ENCODE data around the gene WNT11. TPM values are rescaled to one million over a fixed set of nuclear protein-coding genes. Genes with fewer than 3 reads are reported as not detected.

WNT11 gene
- total RNA-seq: under 1 TPM in 1 of 2 experiments, not detected in 1; 0.81 TPM
- polyA plus RNA-seq: under 1 TPM in 2 of 3 donors, not detected in 1; 0.09 to 0.24 TPM
- total RNA-seq: 0 to 2.8 (median 0.19) reads per million in 6 experiments

GRCh38 chr11:76206327-76207081 lies at the start of gene WNT11:
WNT11 (minus strand) TSS chr11:76206502; CDS start chr11:76206407, 95 bp downstream.
- H3K36me3 Mint-ChIP-seq: no peaks in the 10 kb centered on the region
- peak; percentile 9 to 29 for ATAC-seq
- peaks cover 1 to 35% (median 21%) of the 10 kb centered on the region in 4 donors for H3K4me1 Mint-ChIP-seq
- POLR2A ChIA-PET: interaction anchor here (1.4 to 4.7 kb wide), 3 partner anchors 28 to 117 kb away, joined by 5 to 22 read pairs (median 20); no protein-coding TSS in a partner anchor
- no peaks in the 10 kb centered on the region for H3K9me3 Mint-ChIP-seq
- peak within 1 kb of the TSS; percentile 74 to 86 (median 85) for H3K4me3 Mint-ChIP-seq
- H3K27me3 Mint-ChIP-seq: peaks cover 17 to 56% (median 36%) of the 10 kb centered on the region in 5 donors
- H3K27ac Mint-ChIP-seq: peak within 1 kb of the TSS in 3 of 10 donors; percentile 6 to 69 (median 56)
- peak in 5 of 10 donors; percentile 15 to 30 (median 25) for DNase-seq

- Mint-ChIP-seq H3K27me3 (peaks cover 0 to 13% (median 2%) of the 10 kb centered on the region in 5 donors), H3K27ac (no peak overlapping the region), H3K9me3 (peaks cover 0 to 8% (median 3%) of the 10 kb centered on the region in 9 donors), H3K4me1 (no peaks in the 10 kb centered on the region), H3K36me3 (no peaks in the 10 kb centered on the region), H3K4me3 (peak overlapping the region in 1 of 10 donors; percentile 18)
- POLR2A ChIA-PET: interaction anchor here (0.8 kb wide), 1 partner anchor 19 kb away, joined by 3 read pairs; no protein-coding TSS in a partner anchor
- ATAC-seq (no peak), DNase-seq (no peak)
Observed at GRCh38 chr11:76253416-76253815, 47.1 kb upstream of the WNT11 start.

GRCh38 chr11:76252631-76253070 lies 46.3 kb upstream of the WNT11 start:
- Mint-ChIP-seq H3K9me3 (peaks cover 0 to 8% (median 3%) of the 10 kb centered on the region in 9 donors), H3K4me3 (no peak overlapping the region), H3K36me3 (no peaks in the 10 kb centered on the region), H3K27ac (no peak overlapping the region), H3K4me1 (no peaks in the 10 kb centered on the region), H3K27me3 (peaks cover 0 to 13% (median 2%) of the 10 kb centered on the region in 5 donors)
- ATAC-seq (no peak), DNase-seq (no peak)
- POLR2A ChIA-PET: no interaction called here

GRCh38 chr11:76251576-76251975 lies 45.3 kb upstream of the WNT11 start:
- no peak overlapping the region for H3K27ac Mint-ChIP-seq
- no peak for DNase-seq
- no peaks in the 10 kb centered on the region for H3K4me1 Mint-ChIP-seq
- H3K9me3 Mint-ChIP-seq: peaks cover 0 to 8% (median 3%) of the 10 kb centered on the region in 9 donors
- no peaks in the 10 kb centered on the region for H3K36me3 Mint-ChIP-seq
- H3K4me3 Mint-ChIP-seq: no peak overlapping the region
- ATAC-seq: no peak
- POLR2A ChIA-PET: no interaction called here
- peaks cover 0 to 13% (median 2%) of the 10 kb centered on the region in 5 donors for H3K27me3 Mint-ChIP-seq

GRCh38 chr11:76251226-76251575 lies 44.9 kb upstream of the WNT11 start:
- no peaks in the 10 kb centered on the region for H3K36me3 Mint-ChIP-seq
- H3K27me3 Mint-ChIP-seq: peaks cover 0 to 13% (median 2%) of the 10 kb centered on the region in 5 donors
- peaks cover 0 to 8% (median 3%) of the 10 kb centered on the region in 9 donors for H3K9me3 Mint-ChIP-seq
- no peaks in the 10 kb centered on the region for H3K4me1 Mint-ChIP-seq
- no peak overlapping the region for H3K4me3 Mint-ChIP-seq
- no peak overlapping the region for H3K27ac Mint-ChIP-seq
- POLR2A ChIA-PET: no interaction called here
- ATAC-seq (no peak), DNase-seq (no peak)

GRCh38 chr11:76250520-76251225 lies 44.4 kb upstream of the WNT11 start:
- Mint-ChIP-seq H3K4me3 (no peak overlapping the region), H3K4me1 (no peaks in the 10 kb centered on the region), H3K9me3 (peaks cover 0 to 8% (median 3%) of the 10 kb centered on the region in 9 donors), H3K36me3 (no peaks in the 10 kb centered on the region), H3K27ac (peak overlapping the region in 1 of 10 donors; percentile 39), H3K27me3 (peaks cover 0 to 13% (median 2%) of the 10 kb centered on the region in 5 donors)
- DNase-seq (peak in 1 of 10 donors; percentile 44), ATAC-seq (no peak)
- POLR2A ChIA-PET: no interaction called here

GRCh38 chr11:76249195-76249741 lies 43.0 kb upstream of the WNT11 start:
- Mint-ChIP-seq H3K36me3 (no peaks in the 10 kb centered on the region), H3K9me3 (peaks cover 0 to 8% (median 3%) of the 10 kb centered on the region in 9 donors), H3K27me3 (peaks cover 0 to 13% (median 2%) of the 10 kb centered on the region in 5 donors), H3K4me3 (no peak overlapping the region), H3K27ac (no peak overlapping the region), H3K4me1 (peaks cover 0 to 2% (median 0%) of the 10 kb centered on the region in 4 donors)
- no peak for ATAC-seq
- no peak for DNase-seq
- POLR2A ChIA-PET: no interaction called here

- H3K4me3 Mint-ChIP-seq: peak overlapping the region in 1 of 10 donors; percentile 42
- H3K36me3 Mint-ChIP-seq: no peaks in the 10 kb centered on the region
- H3K27me3 Mint-ChIP-seq: peaks cover 0 to 13% (median 0%) of the 10 kb centered on the region in 5 donors
- DNase-seq: peak in 1 of 10 donors; percentile 50
- H3K9me3 Mint-ChIP-seq: peaks cover 0 to 8% (median 3%) of the 10 kb centered on the region in 9 donors
- ATAC-seq: no peak
- peaks cover 0 to 2% (median 0%) of the 10 kb centered on the region in 4 donors for H3K4me1 Mint-ChIP-seq
- POLR2A ChIA-PET: interaction anchor here (1.1 kb wide), 1 partner anchor 14 kb away, joined by 4 read pairs; no protein-coding TSS in a partner anchor
- peak overlapping the region in 1 of 10 donors; percentile 15 for H3K27ac Mint-ChIP-seq
Observed at GRCh38 chr11:76248210-76248609, 41.9 kb upstream of the WNT11 start.

- ATAC-seq (no peak), DNase-seq (peak in 1 of 10 donors; percentile 7)
- Mint-ChIP-seq H3K27me3 (peaks cover 0 to 4% (median 0%) of the 10 kb centered on the region in 5 donors), H3K9me3 (peaks cover 0 to 8% (median 3%) of the 10 kb centered on the region in 9 donors), H3K27ac (no peak overlapping the region), H3K36me3 (no peaks in the 10 kb centered on the region), H3K4me3 (no peak overlapping the region), H3K4me1 (peaks cover 0 to 2% (median 0%) of the 10 kb centered on the region in 4 donors)
- POLR2A ChIA-PET: interaction anchor here (1.1 kb wide), 1 partner anchor 13 kb away, joined by 4 read pairs; no protein-coding TSS in a partner anchor
Observed at GRCh38 chr11:76247091-76247490, 40.8 kb upstream of the WNT11 start.

- DNase-seq: no peak
- Mint-ChIP-seq H3K4me3 (no peak overlapping the region), H3K27ac (no peak overlapping the region), H3K36me3 (no peaks in the 10 kb centered on the region), H3K27me3 (no peaks in the 10 kb centered on the region), H3K9me3 (peaks cover 0 to 6% (median 3%) of the 10 kb centered on the region in 9 donors), H3K4me1 (peaks cover 0 to 2% (median 0%) of the 10 kb centered on the region in 4 donors)
- POLR2A ChIA-PET: no interaction called here
- ATAC-seq: no peak
Observed at GRCh38 chr11:76246271-76246933, 40.1 kb upstream of the WNT11 start.

- H3K27ac Mint-ChIP-seq: peak overlapping the region in 1 of 10 donors; percentile 27
- peaks cover 0 to 2% (median 0%) of the 10 kb centered on the region in 4 donors for H3K4me1 Mint-ChIP-seq
- no peak overlapping the region for H3K4me3 Mint-ChIP-seq
- no peaks in the 10 kb centered on the region for H3K36me3 Mint-ChIP-seq
- DNase-seq (no peak), ATAC-seq (no peak)
- no peaks in the 10 kb centered on the region for H3K27me3 Mint-ChIP-seq
- POLR2A ChIA-PET: no interaction called here
- H3K9me3 Mint-ChIP-seq: peaks cover 0 to 6% (median 3%) of the 10 kb centered on the region in 9 donors
Observed at GRCh38 chr11:76245720-76246119, 39.4 kb upstream of the WNT11 start.

Data from naive thymus-derived CD8-positive, alpha-beta T cell (primary cell).